SU-DHL-6 (cell line): ENCODE data around the gene CDKAL1.

Experiments
- H2AFZ ChIP-seq: fragments of 200-600 bp; sonication (generic); 2 replicates; pipeline ENCODE4 v1.6.1; 2014; ENCODE audit warnings: low read depth, mild to moderate bottlenecking, moderate library complexity, mixed read lengths, antibody characterized with exemption, low read length; ENCODE audit not compliant: severe bottlenecking
- H3F3A ChIP-seq: fragments of 200-600 bp; shearing (Covaris generic); 2 replicates; pipeline ENCODE4 v1.6.0; 2016; ENCODE audit warnings: antibody characterized with exemption, mild to moderate bottlenecking; ENCODE audit not compliant: insufficient read depth
- H3K27ac ChIP-seq: fragments of 200-600 bp; sonication (generic); 2 replicates; pipeline ENCODE4 v1.5.1; 2016; ENCODE audit warnings: low read depth, mild to moderate bottlenecking, low read length, moderate library complexity, mixed read lengths
- H3K27me3 ChIP-seq: fragments of 200-600 bp; sonication (generic), shearing (Covaris generic); 2 replicates; pipeline ENCODE4 v1.6.0; 2014; ENCODE audit warnings: mild to moderate bottlenecking, low read length
- H3K36me3 ChIP-seq: fragments of 200-600 bp; sonication (generic); 2 replicates; pipeline ENCODE4 v1.6.1; 2014; ENCODE audit warnings: mild to moderate bottlenecking, low read length, mixed read lengths
- H3K4me2 ChIP-seq: fragments of 300-600, 200-600 bp; shearing (Covaris generic), sonication (generic); 2 replicates; pipeline ENCODE4 v1.6.0; 2014; ENCODE audit warnings: low read length, low read depth, mild to moderate bottlenecking; ENCODE audit not compliant: poor library complexity, severe bottlenecking
- H3K4me3 ChIP-seq: fragments of 200-600 bp; sonication (generic); 2 replicates; pipeline ENCODE4 v1.5.1; 2014; ENCODE audit warnings: antibody characterized with exemption, low read length, mild to moderate bottlenecking, mixed read lengths; ENCODE audit not compliant: insufficient read depth, poor library complexity, severe bottlenecking
- H3K79me2 ChIP-seq: fragments of 200-600 bp; sonication (generic); 2 replicates; pipeline ENCODE4 v1.6.1; 2014; ENCODE audit warnings: mild to moderate bottlenecking, low read length, moderate library complexity; ENCODE audit not compliant: insufficient read depth
- H3K9ac ChIP-seq: fragments of 200-600 bp; sonication (generic); 2 replicates; pipeline ENCODE4 v1.7.0; 2014; ENCODE audit warnings: mild to moderate bottlenecking, low read length
- H3K9me2 ChIP-seq: fragments of 200-600 bp; sonication (generic); replicated peaks from 2 replicates; pipeline ENCODE4 v1.6.1; 2014; ENCODE audit warnings: low read length; ENCODE audit not compliant: insufficient read depth
- H3K9me3 ChIP-seq: fragments of 200-600 bp; sonication (generic); 2 replicates; pipeline ENCODE4 v1.6.1; 2014; ENCODE audit warnings: low read length, mixed read lengths; ENCODE audit not compliant: insufficient read depth
- H4K20me1 ChIP-seq: fragments of 200-600 bp; sonication (generic); 2 replicates; pipeline ENCODE4 v1.6.1; 2014; ENCODE audit warnings: low read depth, mild to moderate bottlenecking, antibody characterized with exemption, low read length, moderate library complexity, mixed read lengths
- CTCF ChIP-seq: fragments of 200-600 bp; sonication (generic); IDR thresholded peaks from one replicate; pipeline ENCODE4 v1.5.1; 2017; ENCODE audit warnings: antibody characterized with exemption, mild to moderate bottlenecking, low read length, moderate library complexity; ENCODE audit not compliant: insufficient read depth, poor library complexity, severe bottlenecking
- EZH2phosphoT487 ChIP-seq: fragments of 200-600 bp; sonication (generic), shearing (Covaris generic); conservative IDR thresholded peaks from 2 replicates; pipeline ENCODE4 v1.6.1; 2018; ENCODE audit warnings: mild to moderate bottlenecking, antibody characterized with exemption, low read length, moderate library complexity, mixed read lengths

Gene CDKAL1

GRCh38 chr6:20816126-20816525 lies 281.9 kb downstream of the CDKAL1 start:
- H3F3A ChIP-seq, result no peaks in the 10 kb centered on the region
- no peaks in the 10 kb centered on the region for H3K79me2 ChIP-seq
- TF ChIP-seq CTCF, result no peak
- TF ChIP-seq EZH2phosphoT487, result no peak
- H3K9me3 ChIP-seq, result no peaks in the 10 kb centered on the region
- no peaks in the 10 kb centered on the region for H3K36me3 ChIP-seq
- H3K27me3 ChIP-seq, result no peaks in the 10 kb centered on the region
- H4K20me1 ChIP-seq, result no peaks in the 10 kb centered on the region
- H3K27ac ChIP-seq, result no peak overlapping the region
- H3K4me3 ChIP-seq, result no peak overlapping the region
- H3K9ac ChIP-seq, result no peak overlapping the region
- no peak overlapping the region for H2AFZ ChIP-seq
- H3K4me2 ChIP-seq, result no peak overlapping the region
- H3K9me2 ChIP-seq, result no peaks in the 10 kb centered on the region

GRCh38 chr6:20817806-20818320 lies 283.6 kb downstream of the CDKAL1 start:
- Histone ChIP-seq H3K36me3 (no peaks in the 10 kb centered on the region), H3K9me3 (no peaks in the 10 kb centered on the region), H3K27ac (no peak overlapping the region), H4K20me1 (no peaks in the 10 kb centered on the region), H3K9me2 (no peaks in the 10 kb centered on the region), H3K27me3 (no peaks in the 10 kb centered on the region), H2AFZ (no peak overlapping the region), H3K4me3 (no peak overlapping the region), H3K9ac (no peak overlapping the region), H3F3A (no peaks in the 10 kb centered on the region), H3K79me2 (no peaks in the 10 kb centered on the region), H3K4me2 (no peak overlapping the region)
- no peak for TF ChIP-seq EZH2phosphoT487
- no peak for TF ChIP-seq CTCF

GRCh38 chr6:20819774-20820400 lies 285.6 kb downstream of the CDKAL1 start:
- no peaks in the 10 kb centered on the region for H3K79me2 ChIP-seq
- no peak for TF ChIP-seq EZH2phosphoT487
- TF ChIP-seq CTCF, result no peak
- no peaks in the 10 kb centered on the region for H3K27me3 ChIP-seq
- no peaks in the 10 kb centered on the region for H3K36me3 ChIP-seq
- no peak overlapping the region for H3K4me3 ChIP-seq
- H3F3A ChIP-seq, result no peaks in the 10 kb centered on the region
- no peaks in the 10 kb centered on the region for H3K9me3 ChIP-seq
- H3K9me2 ChIP-seq, result no peaks in the 10 kb centered on the region
- no peaks in the 10 kb centered on the region for H4K20me1 ChIP-seq
- no peak overlapping the region for H3K4me2 ChIP-seq
- H3K9ac ChIP-seq, result no peak overlapping the region
- H2AFZ ChIP-seq, result no peak overlapping the region
- H3K27ac ChIP-seq, result no peak overlapping the region
